ENCODE data around the gene SOCS1. TPM values are rescaled to one million over a fixed set of nuclear protein-coding genes. Genes with fewer than 3 reads are reported as not detected.
"Not testable (repeated sequence)": the region's sequence is repeated elsewhere in the genome, so short reads cannot be mapped to it uniquely, and the experiment has no call there.

SOCS1 gene
- total and polyA plus RNA-seq, 4 experiments from 2014 or later, result 14.7 to 37.8 (median 17.1) TPM

GRCh38 chr16:11298950-11299547, 43.0 kb upstream of the SOCS1 start:
- H3K4me1 ChIP-seq (ENCODE audit: insufficient read depth, low read length), result peaks cover 16% of the 10 kb centered on the region
- not testable (repeated sequence) for H3K4me3 Mint-ChIP-seq; H3K27me3 ChIP-seq (ENCODE audit: insufficient read depth, low read length); H3K4me3 ChIP-seq (ENCODE audit: low read length in 2 of 2); DNase-seq; H3K36me3 Mint-ChIP-seq; H3K9me3 ChIP-seq (ENCODE audit: control insufficient read depth in 1 of 2, low read length in 2 of 2); H3K36me3 ChIP-seq (ENCODE audit: insufficient read depth, low read length); H3K9me3 Mint-ChIP-seq; H3K27me3 Mint-ChIP-seq; H3K27ac ChIP-seq (ENCODE audit: low read depth, low read length)
- ChIA-PET POLR2A (ENCODE audit: partially characterized antibody) (interaction anchor here (2.0 to 2.5 kb wide), 3 partner anchors 12 to 334 kb away, joined by 8 to 23 read pairs (median 8); partner anchors contain the start of gene SOCS1), CTCF (ENCODE audit: partially characterized antibody) (interaction anchor here (0.8 to 4.0 kb wide), 12 partner anchors 15 to 335 kb away, joined by 3 to 40 read pairs (median 6); partner anchors contain the start of gene SOCS1)
- peak overlapping the region in 1 of 7 donors; percentile 57 for H3K27ac Mint-ChIP-seq
- intact Hi-C loops (cut with micrococcal nuclease), result loop anchor here (5.0 kb wide), 1 partner anchor 42 kb away; the partner anchor contains the start of gene SOCS1
- peaks cover 12 to 16% (median 13%) of the 10 kb centered on the region in 4 donors for H3K4me1 Mint-ChIP-seq

GRCh38 chr16:11298143-11298900, 42.3 kb upstream of the SOCS1 start:
- Histone ChIP-seq H3K4me3 (ENCODE audit: low read length in 2 of 2) (no peak overlapping the region), H3K27ac (ENCODE audit: low read depth, low read length) (no peak overlapping the region), H3K4me1 (ENCODE audit: insufficient read depth, low read length) (peaks cover 16% of the 10 kb centered on the region), H3K9me3 (ENCODE audit: control insufficient read depth in 1 of 2, low read length in 2 of 2) (no peaks in the 10 kb centered on the region), H3K27me3 (ENCODE audit: insufficient read depth, low read length) (no peaks in the 10 kb centered on the region), H3K36me3 (ENCODE audit: insufficient read depth, low read length) (no peaks in the 10 kb centered on the region)
- peak overlapping the region in 4 of 7 donors; percentile 6 to 57 (median 13) for H3K27ac Mint-ChIP-seq
- H3K9me3 Mint-ChIP-seq, result no peaks in the 10 kb centered on the region
- H3K36me3 Mint-ChIP-seq, result no peaks in the 10 kb centered on the region
- H3K4me3 Mint-ChIP-seq, result peak overlapping the region in 7 of 8 donors; percentile 39 to 86 (median 73)
- CTCF ChIA-PET (ENCODE audit: partially characterized antibody), result interaction anchor here (0.7 to 4.0 kb wide), 24 partner anchors 13 to 334 kb away, joined by 3 to 40 read pairs (median 5); partner anchors contain the start of gene SOCS1
- intact Hi-C loops (cut with micrococcal nuclease), result loop anchor here (5.0 kb wide), 1 partner anchor 41 kb away; the partner anchor contains the start of gene SOCS1
- DNase-seq, result no peak
- peaks cover 12 to 16% (median 13%) of the 10 kb centered on the region in 4 donors for H3K4me1 Mint-ChIP-seq
- POLR2A ChIA-PET (ENCODE audit: partially characterized antibody), result interaction anchor here (0.6 to 2.5 kb wide), 6 partner anchors 13 to 334 kb away, joined by 3 to 23 read pairs (median 6); partner anchors contain the start of gene SOCS1
- peaks cover 0 to 2% of the 10 kb centered on the region in 2 donors for H3K27me3 Mint-ChIP-seq

DNA sequence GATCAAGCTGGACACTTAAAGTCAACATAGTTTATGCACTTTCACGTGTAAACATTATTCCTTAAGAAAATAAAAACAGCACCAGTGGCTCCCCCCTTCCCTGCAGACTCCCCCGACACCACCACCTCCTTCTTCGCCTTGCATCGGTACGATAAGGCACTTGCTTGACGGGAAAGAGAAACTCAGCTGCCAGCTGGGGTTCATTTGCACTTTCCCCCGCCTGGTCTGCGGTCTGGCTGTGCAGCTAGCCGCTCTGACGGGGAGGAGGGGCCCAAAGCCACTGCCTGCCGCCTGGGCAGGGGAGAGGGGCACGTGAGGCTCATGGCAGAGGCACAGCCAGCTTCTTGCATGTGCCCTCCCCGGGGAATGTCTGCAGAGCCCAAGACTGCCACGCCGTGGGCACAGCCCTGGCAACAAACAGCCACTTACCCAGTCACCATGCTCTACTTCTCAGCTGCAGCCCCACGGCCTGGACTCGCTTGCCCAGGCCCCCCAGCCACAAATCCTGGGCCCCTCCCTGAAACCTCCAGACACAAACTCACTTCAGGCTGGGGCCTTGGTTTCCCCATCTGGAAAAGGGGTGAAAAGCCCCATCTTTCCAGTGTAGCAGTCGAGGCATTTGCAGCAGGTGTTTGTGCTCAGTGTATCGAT, 41.6 kb upstream of the SOCS1 start:
- Mint-ChIP-seq H3K9me3 (no peaks in the 10 kb centered on the region), H3K4me3 (peak overlapping the region; percentile 68 to 86 (median 78)), H3K36me3 (no peaks in the 10 kb centered on the region), H3K4me1 (peaks cover 12 to 16% (median 13%) of the 10 kb centered on the region in 4 donors), H3K27me3 (peaks cover 0 to 2% of the 10 kb centered on the region in 2 donors), H3K27ac (peak overlapping the region; percentile 6 to 74 (median 46))
- POLR2A ChIA-PET (ENCODE audit: partially characterized antibody), result interaction anchor here (0.6 to 2.5 kb wide), 9 partner anchors 14 to 445 kb away, joined by 3 to 23 read pairs (median 3); partner anchors contain the start of genes SOCS1 and TXNDC11
- Histone ChIP-seq H3K27me3 (ENCODE audit: insufficient read depth, low read length) (no peaks in the 10 kb centered on the region), H3K27ac (ENCODE audit: low read depth, low read length) (no peak overlapping the region), H3K9me3 (ENCODE audit: control insufficient read depth in 1 of 2, low read length in 2 of 2) (no peaks in the 10 kb centered on the region), H3K4me3 (ENCODE audit: low read length in 2 of 2) (peak overlapping the region in 1 of 2 donors; percentile 29), H3K36me3 (ENCODE audit: insufficient read depth, low read length) (no peaks in the 10 kb centered on the region), H3K4me1 (ENCODE audit: insufficient read depth, low read length) (peaks cover 16% of the 10 kb centered on the region)
- CTCF ChIA-PET (ENCODE audit: partially characterized antibody), result interaction anchor here (0.7 to 4.0 kb wide), 25 partner anchors 8 to 348 kb away, joined by 3 to 40 read pairs (median 5); partner anchors contain the start of gene SOCS1
- intact Hi-C loops (cut with micrococcal nuclease), result loop anchor here (1.0 to 5.0 kb wide), 3 partner anchors 40 to 333 kb away; partner anchors contain the start of gene SOCS1
- DNase-seq, result peak; percentile 59 to 82 (median 62)

DNA sequence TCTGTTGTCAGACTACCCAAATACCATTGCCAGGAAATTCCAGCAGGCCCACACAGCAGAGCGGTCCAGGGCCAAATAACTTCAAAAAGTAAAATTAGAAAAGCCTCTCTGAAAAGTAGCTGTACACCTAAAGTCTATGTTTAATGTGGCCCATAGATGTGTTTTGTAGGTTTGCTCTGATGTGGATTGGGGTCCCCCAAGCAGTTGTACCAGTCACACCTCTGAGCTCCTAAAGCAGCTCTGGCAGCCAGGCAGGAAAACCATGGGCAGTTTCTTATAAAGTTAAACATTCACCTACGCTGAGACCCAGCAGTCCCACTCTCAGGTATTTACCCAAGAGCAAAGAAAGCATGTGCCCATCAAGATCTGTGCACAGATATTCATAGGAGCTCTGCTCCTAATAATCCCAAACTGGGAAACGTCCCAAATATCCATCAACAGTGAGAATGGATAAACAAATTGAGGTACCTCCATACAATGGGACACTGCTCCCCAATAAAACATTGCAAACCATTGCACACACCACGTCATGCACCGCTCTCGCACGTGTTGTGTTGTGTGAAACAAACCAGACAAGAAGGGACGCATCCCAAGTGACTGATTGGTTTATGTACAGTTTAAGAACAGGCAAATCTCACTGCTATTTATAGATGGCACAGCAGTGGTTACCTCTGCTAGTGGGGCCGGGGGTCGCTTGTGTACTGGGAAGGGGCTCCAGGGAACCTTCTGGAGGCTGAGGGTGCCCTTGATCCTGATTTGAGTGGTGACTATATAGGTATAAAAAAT, 40.9 kb upstream of the SOCS1 start:
- ChIA-PET POLR2A (ENCODE audit: partially characterized antibody) (interaction anchor here (0.6 to 2.5 kb wide), 9 partner anchors 15 to 446 kb away, joined by 3 to 23 read pairs (median 3); partner anchors contain the start of genes SOCS1 and TXNDC11), CTCF (ENCODE audit: partially characterized antibody) (interaction anchor here (0.8 to 4.0 kb wide), 21 partner anchors 8 to 348 kb away, joined by 3 to 40 read pairs (median 5); partner anchors contain the start of gene SOCS1)
- Mint-ChIP-seq H3K4me3 (peak overlapping the region; percentile 68 to 86 (median 78)), H3K27ac (peak overlapping the region in 3 of 7 donors; percentile 53 to 74 (median 65)), H3K4me1 (peaks cover 12 to 16% (median 13%) of the 10 kb centered on the region in 4 donors), H3K9me3 (no peaks in the 10 kb centered on the region), H3K36me3 (no peaks in the 10 kb centered on the region), H3K27me3 (peaks cover 0 to 2% of the 10 kb centered on the region in 2 donors)
- Histone ChIP-seq H3K36me3 (ENCODE audit: insufficient read depth, low read length) (no peaks in the 10 kb centered on the region), H3K9me3 (ENCODE audit: control insufficient read depth in 1 of 2, low read length in 2 of 2) (no peaks in the 10 kb centered on the region), H3K4me1 (ENCODE audit: insufficient read depth, low read length) (peaks cover 16% of the 10 kb centered on the region), H3K27me3 (ENCODE audit: insufficient read depth, low read length) (no peaks in the 10 kb centered on the region), H3K27ac (ENCODE audit: low read depth, low read length) (no peak overlapping the region), H3K4me3 (ENCODE audit: low read length in 2 of 2) (peak overlapping the region in 1 of 2 donors; percentile 29)
- intact Hi-C loops (cut with micrococcal nuclease), result loop anchor here (1.0 to 5.0 kb wide), 3 partner anchors 40 to 332 kb away; partner anchors contain the start of gene SOCS1
- DNase-seq, result no peak

- Mint-ChIP-seq H3K27me3 (peaks cover 0 to 4% of the 10 kb centered on the region in 2 donors), H3K4me1 (peaks cover 12 to 16% (median 13%) of the 10 kb centered on the region in 4 donors), H3K36me3 (no peaks in the 10 kb centered on the region), H3K9me3 (no peaks in the 10 kb centered on the region), H3K27ac (no peak overlapping the region), H3K4me3 (no peak overlapping the region)
- ChIA-PET CTCF (ENCODE audit: partially characterized antibody) (interaction anchor here (2.0 to 4.0 kb wide), 3 partner anchors 41 to 76 kb away, joined by 9 to 25 read pairs (median 9); partner anchors contain the start of gene SOCS1), POLR2A (ENCODE audit: partially characterized antibody) (interaction anchor here (2.5 kb wide), 1 partner anchor 15 kb away, joined by 8 read pairs; no protein-coding TSS in a partner anchor)
- H3K27ac ChIP-seq (ENCODE audit: low read depth, low read length), result no peak overlapping the region
- H3K27me3 ChIP-seq (ENCODE audit: insufficient read depth, low read length), result no peaks in the 10 kb centered on the region
- H3K36me3 ChIP-seq (ENCODE audit: insufficient read depth, low read length), result no peaks in the 10 kb centered on the region
- intact Hi-C loops (cut with micrococcal nuclease), result loop anchor here (2.0 to 5.0 kb wide), 2 partner anchors 39 to 332 kb away; partner anchors contain the start of gene SOCS1
- no peak overlapping the region for H3K4me3 ChIP-seq (ENCODE audit: low read length in 2 of 2)
- DNase-seq, result no peak
- peaks cover 16% of the 10 kb centered on the region for H3K4me1 ChIP-seq (ENCODE audit: insufficient read depth, low read length)
- no peaks in the 10 kb centered on the region for H3K9me3 ChIP-seq (ENCODE audit: control insufficient read depth in 1 of 2, low read length in 2 of 2)
Measured at GRCh38 chr16:11296351-11296705, 40.3 kb upstream of the SOCS1 start.

GRCh38 chr16:11295672-11296071, 39.7 kb upstream of the SOCS1 start:
- no peak overlapping the region for H3K27ac ChIP-seq (ENCODE audit: low read depth, low read length)
- H3K4me1 ChIP-seq (ENCODE audit: insufficient read depth, low read length), result peaks cover 16% of the 10 kb centered on the region
- H3K36me3 Mint-ChIP-seq, result no peaks in the 10 kb centered on the region
- ChIA-PET CTCF (ENCODE audit: partially characterized antibody) (no interaction called here), POLR2A (ENCODE audit: partially characterized antibody) (no interaction called here)
- no peaks in the 10 kb centered on the region for H3K9me3 ChIP-seq (ENCODE audit: control insufficient read depth in 1 of 2, low read length in 2 of 2)
- H3K27ac Mint-ChIP-seq, result no peak overlapping the region
- intact Hi-C loops (cut with micrococcal nuclease), result loop anchor here (2.0 to 5.0 kb wide), 2 partner anchors 38 to 331 kb away; partner anchors contain the start of gene SOCS1
- peaks cover 12 to 16% (median 13%) of the 10 kb centered on the region in 4 donors for H3K4me1 Mint-ChIP-seq
- H3K36me3 ChIP-seq (ENCODE audit: insufficient read depth, low read length), result no peaks in the 10 kb centered on the region
- no peak overlapping the region for H3K4me3 Mint-ChIP-seq
- H3K4me3 ChIP-seq (ENCODE audit: low read length in 2 of 2), result no peak overlapping the region
- no peaks in the 10 kb centered on the region for H3K27me3 ChIP-seq (ENCODE audit: insufficient read depth, low read length)
- DNase-seq, result no peak
- peaks cover under 1 to 6% of the 10 kb centered on the region in 2 donors for H3K27me3 Mint-ChIP-seq
- H3K9me3 Mint-ChIP-seq, result no peaks in the 10 kb centered on the region

All from CD4-positive, alpha-beta memory T cell (primary cell).